OCI-M2 (cell line): ENCODE data around the gene LINC00237.

ENCODE experiments used
- DNase-seq: peaks from one replicate; lab custom pipeline; 2025; ENCODE audit not compliant: unreplicated experiment; lab: John Stamatoyannopoulos, UW

LINC00237 gene

DNA sequence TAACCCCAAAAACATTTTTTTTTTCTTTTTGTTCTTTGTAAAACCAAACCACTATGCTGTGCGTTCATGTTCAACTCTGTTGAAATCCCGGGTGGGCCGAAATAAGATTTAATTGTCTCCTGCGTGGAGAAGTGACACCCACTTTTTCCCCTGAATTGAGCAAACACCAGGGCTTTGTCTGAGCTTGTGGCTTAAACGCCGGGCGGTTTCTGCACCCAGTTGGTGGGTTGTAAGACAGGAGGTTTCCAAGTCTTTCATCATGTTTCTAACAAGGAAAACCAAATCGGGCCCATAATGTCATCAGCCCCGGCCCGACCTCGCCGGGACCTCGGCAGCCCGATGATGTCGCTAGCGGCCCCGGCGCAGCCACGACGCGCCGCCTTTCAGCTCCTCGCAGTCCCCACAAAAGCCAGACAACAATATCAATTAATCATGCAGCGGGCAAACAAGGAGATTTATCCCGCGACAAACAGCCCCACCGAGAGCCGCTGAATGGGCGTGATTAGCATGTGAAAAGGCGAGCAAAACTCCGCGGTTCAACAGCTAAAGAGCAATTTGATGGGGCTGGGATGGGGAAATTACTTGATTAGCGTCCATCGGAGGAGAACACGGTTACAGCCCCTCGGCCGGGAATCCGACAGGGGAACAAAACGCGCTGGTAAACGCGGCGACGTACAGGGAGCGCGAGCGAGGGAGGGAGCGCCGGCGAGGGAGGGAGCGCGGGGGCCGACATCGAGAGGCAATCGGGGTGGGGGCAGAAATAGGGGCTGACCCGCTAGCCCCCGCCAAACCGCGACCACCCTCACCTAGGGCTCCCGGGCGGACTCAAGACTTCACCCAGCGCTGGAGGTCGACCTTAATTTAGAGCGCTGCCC is 5.3 kb downstream of the LINC00237 start:
- DNase-seq: no peak

GRCh38 chr20:21099751-21100577 is 6.2 kb downstream of the LINC00237 start:
- DNase-seq: no peak

GRCh38 chr20:21096321-21097043 is 9.7 kb downstream of the LINC00237 start:
- DNase-seq: no peak

- no peak for DNase-seq
Observed at GRCh38 chr20:21092806-21093205, 13.4 kb downstream of the LINC00237 start.

DNA sequence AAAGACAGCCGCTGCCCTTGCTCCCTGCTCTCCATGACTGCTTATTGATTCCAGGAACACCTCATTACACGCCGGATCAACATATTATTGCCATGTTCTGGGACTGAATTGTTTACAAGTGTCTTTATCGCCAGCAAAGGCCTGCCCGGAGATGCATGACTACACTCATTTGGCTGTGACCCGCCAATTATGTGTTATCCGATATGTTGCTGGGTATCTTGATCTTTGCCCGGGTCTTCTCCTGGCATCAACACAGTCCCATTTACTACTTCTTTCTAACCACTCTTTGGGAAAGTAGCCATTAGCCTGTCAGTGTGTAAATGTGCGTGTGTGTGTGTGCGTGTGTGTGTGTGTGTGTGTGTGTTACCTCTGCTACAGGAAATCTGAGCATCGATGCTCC is 15.4 kb downstream of the LINC00237 start:
- no peak for DNase-seq

DNA sequence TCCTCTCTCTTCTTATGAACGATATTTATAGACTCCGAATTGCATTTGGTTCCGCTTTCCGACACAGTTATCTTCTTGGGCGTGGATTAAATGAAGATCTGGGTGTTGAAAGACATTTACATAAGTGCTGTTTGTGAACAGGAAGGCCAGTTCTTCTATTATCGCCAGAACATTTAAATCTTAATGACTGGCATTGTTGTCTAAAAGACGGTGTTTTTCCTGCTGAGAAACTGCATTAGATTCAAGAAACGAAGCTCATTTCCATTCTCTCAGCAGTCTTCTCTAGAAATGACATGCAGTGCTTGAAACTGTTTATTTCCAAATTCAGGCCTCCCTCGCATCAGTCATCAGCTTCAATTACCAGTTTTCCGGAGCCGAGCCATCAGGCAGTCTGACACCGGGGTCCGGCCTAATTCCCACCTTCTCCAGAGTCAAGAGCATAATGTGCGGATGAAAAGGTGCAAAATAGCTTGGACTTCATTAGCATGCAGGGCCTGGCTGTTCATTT is 16.0 kb downstream of the LINC00237 start:
- DNase-seq: no peak

GRCh38 chr20:21089391-21089790 is 16.8 kb downstream of the LINC00237 start:
- no peak for DNase-seq

DNA sequence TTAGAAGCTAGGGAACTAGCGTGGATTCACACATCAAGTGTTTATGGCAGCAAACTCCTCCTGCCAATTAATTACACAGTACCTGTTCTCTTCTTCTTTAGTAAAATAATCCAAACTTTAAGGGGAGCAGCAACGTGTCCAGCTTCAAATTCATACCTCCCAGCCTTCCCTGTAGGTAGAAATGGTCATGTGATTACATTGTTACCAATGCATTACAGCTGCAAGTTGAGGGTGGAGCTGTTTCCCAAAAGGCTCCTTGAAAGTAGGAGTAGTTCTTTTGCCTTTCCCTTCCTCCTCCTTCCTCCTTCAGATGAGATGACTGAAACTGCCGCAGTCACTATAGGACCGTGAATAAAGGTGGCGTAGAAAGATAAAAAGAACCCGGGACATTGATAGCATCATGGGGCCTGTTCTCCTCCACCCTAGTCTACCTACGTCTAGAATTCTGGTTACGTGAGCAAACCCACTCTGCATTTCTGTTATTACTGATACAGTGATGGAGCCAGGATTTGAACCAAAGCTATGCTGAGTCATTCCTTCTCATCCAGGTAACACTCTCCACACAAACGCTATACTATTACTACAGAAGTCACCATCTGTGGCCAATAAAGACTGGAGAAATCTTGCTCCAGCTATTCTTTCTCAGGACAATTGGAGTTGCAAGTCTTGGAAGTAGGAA is 18.2 kb downstream of the LINC00237 start:
- no peak for DNase-seq

- no peak for DNase-seq
Observed at GRCh38 chr20:21083825-21084325, 22.3 kb downstream of the LINC00237 start.

- DNase-seq: no peak
Observed at GRCh38 chr20:21082584-21082983, 23.6 kb downstream of the LINC00237 start.

- DNase-seq: no peak
Observed at GRCh38 chr20:21077809-21078345, 28.3 kb downstream of the LINC00237 start.

GRCh38 chr20:21076073-21076472 is 30.1 kb downstream of the LINC00237 start:
- no peak for DNase-seq

GRCh38 chr20:21075471-21075870 is 30.7 kb downstream of the LINC00237 start:
- no peak for DNase-seq

DNA sequence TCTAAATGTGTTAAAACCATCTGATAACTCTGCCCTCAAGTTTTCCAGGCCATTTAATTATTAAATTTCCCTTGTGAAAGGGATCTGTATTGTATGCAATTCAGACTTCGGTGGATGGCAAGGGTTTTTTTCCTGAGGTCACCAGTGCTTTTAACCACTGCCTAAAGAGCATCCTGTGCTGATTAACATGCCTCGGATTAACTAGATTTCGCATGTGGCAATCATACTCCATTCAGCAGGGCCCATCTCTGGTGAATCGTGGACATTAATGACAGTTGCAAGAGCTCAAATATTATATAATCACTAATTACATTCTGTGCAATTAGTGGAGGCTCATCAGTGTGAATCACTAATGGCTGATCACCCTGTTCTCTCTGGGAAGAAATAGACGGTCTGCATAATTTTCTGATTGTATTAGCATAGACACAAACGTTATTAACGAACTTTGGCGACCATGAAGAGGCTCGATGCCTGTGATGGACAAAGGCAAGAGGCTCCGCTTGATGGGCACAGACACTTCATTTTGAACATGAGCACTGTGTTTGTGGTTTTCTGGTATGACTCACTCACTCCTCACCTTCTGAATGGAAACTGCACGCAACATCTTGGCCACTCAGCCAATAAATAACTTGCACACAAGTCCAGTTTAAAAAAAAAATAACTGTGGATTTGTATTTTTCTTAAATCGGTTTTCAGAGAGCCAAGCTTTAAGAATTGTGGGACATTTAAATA is 31.4 kb downstream of the LINC00237 start:
- no peak for DNase-seq

DNA sequence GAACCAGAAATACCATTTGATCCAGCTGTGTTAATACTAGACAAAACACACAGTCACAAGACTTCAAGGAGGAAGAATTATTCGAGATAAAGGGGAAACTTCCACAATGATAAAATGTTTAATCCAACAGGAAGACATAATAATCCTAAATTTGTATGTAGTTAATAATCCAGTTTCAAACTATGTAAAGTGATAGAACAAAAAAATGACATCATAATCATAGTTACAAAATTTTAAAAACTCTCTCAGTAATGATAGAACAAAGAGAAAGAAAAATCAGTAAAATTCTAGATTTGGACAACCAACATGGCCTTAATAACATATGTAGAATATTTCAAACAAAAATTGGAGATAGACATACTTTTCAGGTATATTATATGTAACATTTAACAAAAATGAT is 38.9 kb downstream of the LINC00237 start:
- DNase-seq: no peak

DNA sequence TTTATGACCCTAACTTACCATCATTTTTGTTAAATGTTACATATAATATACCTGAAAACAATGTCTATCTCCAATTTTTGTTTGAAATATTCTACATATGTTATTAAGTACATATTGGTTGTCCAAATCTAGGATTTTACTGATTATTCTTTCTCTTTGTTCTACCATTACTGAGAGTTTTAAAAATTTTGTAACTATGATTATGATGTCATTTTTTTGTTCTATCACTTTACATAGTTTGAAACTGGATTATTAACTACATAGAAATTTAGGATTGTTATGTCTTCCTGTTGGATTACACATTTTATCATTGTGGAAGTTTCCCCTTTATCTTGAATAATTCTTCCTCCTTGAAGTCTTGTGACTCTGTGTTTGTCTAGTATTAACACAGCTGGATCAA is 41.2 kb downstream of the LINC00237 start:
- DNase-seq: no peak

DNA sequence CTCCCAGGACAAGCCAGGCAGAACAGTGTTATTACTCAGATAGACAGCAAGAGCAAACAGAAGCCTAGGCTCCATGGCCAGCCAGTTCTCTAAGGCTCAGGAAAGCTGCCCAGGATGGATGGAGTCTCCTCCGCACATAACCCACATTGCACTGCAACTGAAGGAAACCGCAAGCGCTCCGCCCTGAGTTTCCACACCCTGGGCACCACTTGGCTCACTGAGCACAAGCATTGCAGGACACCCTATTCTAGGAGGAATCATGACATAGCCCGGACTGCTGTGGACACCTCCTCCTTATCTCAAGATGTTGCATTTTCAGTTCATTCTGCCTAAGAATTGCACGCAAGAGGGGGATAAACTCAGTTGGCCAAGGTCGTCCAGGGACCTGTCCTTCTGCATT is 42.9 kb downstream of the LINC00237 start:
- no peak for DNase-seq

DNA sequence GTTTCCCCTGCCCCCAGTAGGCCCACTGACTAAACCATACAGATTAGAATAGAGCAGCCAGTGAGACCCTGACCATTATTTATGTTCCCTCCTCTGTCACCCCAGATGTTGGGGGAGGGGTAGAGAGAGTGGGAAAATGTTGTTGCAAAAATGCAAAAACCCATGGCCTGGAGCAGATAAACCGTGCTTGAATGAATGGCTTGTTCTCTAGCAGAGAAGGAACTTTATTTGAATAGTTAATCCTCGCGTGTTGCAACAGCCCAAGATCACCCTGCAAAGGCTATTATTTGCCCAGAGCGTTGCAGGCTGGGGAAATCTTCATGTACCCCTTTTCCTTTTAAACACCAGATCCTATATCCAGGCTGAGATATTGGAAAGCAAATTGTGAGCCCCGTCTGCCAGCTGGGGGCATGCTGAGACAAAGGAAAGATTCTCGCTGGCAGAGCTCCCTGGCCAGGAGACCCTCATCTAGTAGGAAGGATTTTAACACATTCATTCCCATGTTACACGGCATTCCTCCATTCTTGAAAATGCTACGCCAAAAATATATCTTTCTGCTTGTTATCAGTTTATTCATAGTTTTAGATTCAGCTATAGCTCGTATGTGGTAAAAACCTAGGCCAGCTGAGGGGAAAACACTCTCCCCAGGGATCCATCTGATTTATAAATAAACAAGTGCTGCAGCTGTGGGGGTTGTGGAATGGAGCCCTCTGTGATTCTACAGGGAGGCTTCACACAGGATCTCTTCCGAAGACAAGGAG is 53.0 kb downstream of the LINC00237 start:
- DNase-seq: no peak

GRCh38 chr20:21052686-21053001 is 53.5 kb downstream of the LINC00237 start:
- no peak for DNase-seq
